NK-92 treated with Interleukin-12 subunit alpha and Interleukin-12 subunit beta, amount 100 ng/mL, for 24 hours (cell line): ENCODE results near the gene SMIM24.
"Not testable (repeated sequence)": the region's sequence is repeated elsewhere in the genome, so short reads cannot be mapped to it uniquely, and the experiment has no call there.

ENCODE experiments used
- DNase-seq: peaks from one replicate; lab custom pipeline; 2025; lab: John Stamatoyannopoulos, UW

The SMIM24 gene

GRCh38 chr19:3480383-3481091 is at the start of gene SMIM24:
Gene SMIM24 (minus strand): TSS chr19:3480525. CDS start chr19:3480463, 62 bp downstream.
- DNase-seq = no peak

- DNase-seq = not testable (repeated sequence)
Measured at GRCh38 chr19:3529299-3529698, 49.0 kb upstream of the SMIM24 start.

- DNase-seq = no peak
Measured at GRCh38 chr19:3528539-3529211, 48.4 kb upstream of the SMIM24 start.

- DNase-seq = no peak
Measured at GRCh38 chr19:3528080-3528479, 47.8 kb upstream of the SMIM24 start.

GRCh38 chr19:3527238-3527910 is 47.0 kb upstream of the SMIM24 start:
- no peak for DNase-seq

- no peak for DNase-seq
Measured at GRCh38 chr19:3526507-3527237, 46.3 kb upstream of the SMIM24 start.

GRCh38 chr19:3524904-3525451 is 44.7 kb upstream of the SMIM24 start:
- no peak for DNase-seq

GRCh38 chr19:3524078-3524842 is 43.9 kb upstream of the SMIM24 start:
- no peak for DNase-seq

- no peak for DNase-seq
Measured at GRCh38 chr19:3523361-3524077, 43.2 kb upstream of the SMIM24 start.

- no peak for DNase-seq
Measured at GRCh38 chr19:3522421-3523360, 42.4 kb upstream of the SMIM24 start.

- no peak for DNase-seq
Measured at GRCh38 chr19:3521104-3521445, 40.8 kb upstream of the SMIM24 start.

GRCh38 chr19:3520166-3521103 is 40.1 kb upstream of the SMIM24 start:
- no peak for DNase-seq

- DNase-seq = no peak
Measured at GRCh38 chr19:3519126-3519525, 38.8 kb upstream of the SMIM24 start.

GRCh38 chr19:3518659-3519058 is 38.3 kb upstream of the SMIM24 start:
- DNase-seq = no peak

GRCh38 chr19:3518255-3518654 is 37.9 kb upstream of the SMIM24 start:
- no peak for DNase-seq

GRCh38 chr19:3517638-3518037 is 37.3 kb upstream of the SMIM24 start:
- no peak for DNase-seq

- no peak for DNase-seq
Measured at GRCh38 chr19:3516675-3517207, 36.4 kb upstream of the SMIM24 start.

- no peak for DNase-seq
Measured at GRCh38 chr19:3515891-3516422, 35.6 kb upstream of the SMIM24 start.
